AG10803 (cell line): ENCODE data around the gene SNX14.
"Not testable (repeated sequence)": the region's sequence is repeated elsewhere in the genome, so short reads cannot be mapped to it uniquely, and the experiment has no call there.

Experiments
- DNase-seq: peaks from one replicate; pipeline ENCODE4 v3.0.0; 2010; ENCODE audit warnings: low read depth
- H3K4me3 ChIP-seq: 2 replicates; pipeline ENCODE4 v1.5.1; 2011; ENCODE audit warnings: mild to moderate bottlenecking, low read length, control low read depth
- CTCF ChIP-seq: conservative IDR thresholded peaks from 2 replicates; pipeline ENCODE4 v1.5.1; 2011; ENCODE audit warnings: mild to moderate bottlenecking, low read length, control low read depth, inconsistent platforms

Gene SNX14

GRCh38 chr6:85602100-85602499, 8.4 kb upstream of the SNX14 start:
- no peak for DNase-seq
- TF ChIP-seq CTCF: no peak
- no peak overlapping the region for H3K4me3 ChIP-seq

DNA sequence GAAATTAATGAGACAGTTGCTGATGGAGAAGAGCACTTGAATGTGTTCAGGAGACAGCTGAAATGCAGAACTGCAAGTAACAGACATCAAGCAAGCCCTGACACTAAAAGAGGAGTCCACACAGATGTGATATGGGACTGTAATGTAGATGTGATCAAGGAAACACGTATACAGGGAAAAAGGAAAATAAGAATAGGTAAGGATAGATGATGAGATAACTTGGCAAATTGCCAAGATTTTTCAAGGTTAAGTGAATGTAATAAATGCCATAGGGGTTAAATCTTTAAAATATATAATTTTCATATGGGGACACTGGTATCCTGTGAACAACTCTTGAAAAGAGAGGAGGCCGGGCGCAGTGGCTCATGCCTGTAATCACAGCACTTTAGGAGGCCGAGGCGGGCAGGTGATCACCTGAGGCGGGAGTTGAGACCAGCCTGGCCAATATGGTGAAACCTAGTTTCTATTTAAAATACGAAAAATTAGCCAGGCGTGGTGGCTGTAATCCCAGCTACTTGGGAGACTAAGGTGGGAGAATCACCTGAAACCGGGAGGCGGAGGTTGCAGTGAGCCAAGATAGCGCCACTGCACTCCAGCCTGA, 7.2 kb upstream of the SNX14 start:
- DNase-seq: no peak
- TF ChIP-seq CTCF: no peak
- no peak overlapping the region for H3K4me3 ChIP-seq

GRCh38 chr6:85594197-85594930, 706 bp upstream of the SNX14 start:
- TF ChIP-seq CTCF: no peak
- peak overlapping the region; percentile 86 for H3K4me3 ChIP-seq
- peak; percentile 9 for DNase-seq

GRCh38 chr6:85592033-85592432, 1.6 kb downstream of the SNX14 start:
- no peak for DNase-seq
- H3K4me3 ChIP-seq: peak overlapping the region; percentile 86
- TF ChIP-seq CTCF: no peak

DNA sequence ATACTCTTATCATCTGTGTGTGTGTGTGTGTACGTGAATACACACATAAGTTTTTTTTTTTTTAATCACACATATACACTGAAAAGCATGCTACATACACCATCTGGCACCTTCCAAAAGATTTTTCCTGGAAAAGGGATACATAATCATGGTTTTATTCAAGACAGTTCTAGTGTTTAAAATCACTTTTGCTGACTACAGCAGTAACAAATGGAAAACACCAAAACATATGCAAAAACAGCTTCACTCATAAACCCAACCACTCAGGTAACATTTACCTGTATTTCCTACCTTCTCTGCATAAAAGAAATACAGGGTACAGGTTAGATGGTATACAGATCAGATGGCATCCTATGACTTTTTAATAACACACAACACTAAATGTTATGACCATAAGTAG, 2.5 kb downstream of the SNX14 start:
- no peak for DNase-seq
- TF ChIP-seq CTCF: no peak
- H3K4me3 ChIP-seq: no peak overlapping the region

DNA sequence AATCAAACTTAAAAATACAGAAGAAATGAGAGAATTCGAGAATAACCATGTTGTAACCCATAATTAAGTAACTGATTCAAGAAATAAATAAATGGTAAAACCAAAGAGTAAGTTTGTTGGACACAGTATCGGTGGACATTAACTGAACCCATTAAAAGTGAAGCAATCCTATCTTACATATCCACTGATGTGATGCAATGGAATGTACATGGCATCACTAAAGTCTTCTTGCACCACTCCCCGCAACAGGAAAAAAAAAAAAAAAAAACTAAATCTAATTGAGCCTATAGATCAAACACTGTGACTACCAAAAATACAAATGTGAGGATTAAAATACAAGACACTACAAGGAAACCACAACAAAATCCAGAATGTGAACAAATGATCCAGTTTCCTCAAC, 7.9 kb downstream of the SNX14 start:
- TF ChIP-seq CTCF: no peak
- DNase-seq: peak; percentile 26
- no peak overlapping the region for H3K4me3 ChIP-seq

DNA sequence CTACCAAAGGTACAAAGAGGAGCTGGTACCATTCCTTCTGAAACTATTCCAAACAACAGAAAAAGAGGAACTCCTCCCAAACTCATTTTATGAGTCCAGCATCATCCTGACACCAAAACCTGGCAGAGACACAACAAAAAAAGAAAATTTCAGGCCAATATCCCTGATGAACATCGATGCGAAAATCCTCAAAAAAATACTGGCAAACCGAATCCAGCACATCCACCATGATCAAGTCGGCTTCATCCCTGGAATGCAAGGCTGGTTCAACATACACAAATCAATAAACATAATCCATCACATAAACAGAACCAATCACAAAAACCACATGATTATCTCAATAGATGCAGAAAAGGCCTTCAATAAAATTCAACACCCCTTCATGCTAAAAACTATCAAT, 10.8 kb downstream of the SNX14 start:
- not testable (repeated sequence) for H3K4me3 ChIP-seq, DNase-seq

GRCh38 chr6:85581572-85581971, 12.1 kb downstream of the SNX14 start:
- no peak for TF ChIP-seq CTCF
- no peak for DNase-seq
- no peak overlapping the region for H3K4me3 ChIP-seq
